Panc1 (cell line): Measurements from ENCODE around the gene PFN4. TPM values are rescaled to one million over a fixed set of nuclear protein-coding genes. Genes with fewer than 3 reads are reported as not detected.

Experiments
- ATAC-seq: fragments of 200-7000 bp; cut with Tn5 transposase; 2 replicates; pipeline ENCODE4 v1.9.1; 2020; ENCODE audit warnings: mild to moderate bottlenecking, moderate library complexity
- Bru-seq: library from RNA; stranded (reverse); fragments of 400-500 nt; gene quantifications from one replicate; lab custom pipeline; 2021; lab: Mats Ljungman, UMichigan
- BruChase-seq, 2 experiments: library from RNA; stranded (reverse); fragments of 400-500 nt; gene quantifications; one replicate each; lab custom pipeline; 2021; lab: Mats Ljungman, UMichigan
- BruUV-seq: library from RNA; stranded (reverse); fragments of 400-500 nt; replicated peaks from 2 replicates; lab custom pipeline; 2021; lab: Mats Ljungman, UMichigan
- CTCF ChIA-PET: fragments of 300-600 bp; sonication (Branson Sonifier 250); formaldehyde crosslinking; loops from one replicate; lab custom pipeline; 2022; ENCODE audit warnings: antibody characterized with exemption; lab: Charles Lee
- POLR2A ChIA-PET: fragments of 300-600 bp; sonication (Branson Sonifier 250); formaldehyde crosslinking; loops from one replicate; lab custom pipeline; 2022; ENCODE audit warnings: antibody characterized with exemption; lab: Charles Lee
- DNase-seq: peaks from one replicate; pipeline ENCODE4 v3.0.0-alpha.2; 2010; ENCODE audit warnings: low read depth, low spot score
- H3K27ac ChIP-seq: 2 replicates; pipeline ENCODE4 v1.5.1; 2011; ENCODE audit warnings: mild to moderate bottlenecking, low read length, inconsistent platforms
- H3K27me3 ChIP-seq: fragments of 200-500 bp; sonication (Bioruptor generic); 2 replicates; pipeline ENCODE4 v1.6.0; 2014; ENCODE audit warnings: low read length, inconsistent platforms; ENCODE audit not compliant: control insufficient read depth, insufficient read depth
- H3K36me3 ChIP-seq: fragments of 200-500 bp; sonication (Bioruptor generic); 2 replicates; pipeline ENCODE4 v1.5.1; 2014; ENCODE audit warnings: inconsistent platforms, mild to moderate bottlenecking, low read length, moderate library complexity; ENCODE audit not compliant: control insufficient read depth, insufficient read depth
- H3K4me1 ChIP-seq: 2 replicates; pipeline ENCODE4 v1.5.1; 2011; ENCODE audit warnings: inconsistent platforms, mild to moderate bottlenecking, low read length, moderate library complexity; ENCODE audit not compliant: control insufficient read depth, insufficient read depth
- H3K4me3 ChIP-seq, 2 experiments: 2 replicates each; pipeline ENCODE4 v1.5.1; 2011 to 2012; ENCODE audit warnings: low read depth in 2 of 2, low read length in 2 of 2, mild to moderate bottlenecking in 2 of 2, inconsistent platforms in 1 of 2, moderate library complexity in 1 of 2
- H3K9me3 ChIP-seq: fragments of 200-500 bp; sonication (Bioruptor generic); 2 replicates; pipeline ENCODE4 v1.5.1; 2014; ENCODE audit warnings: low read depth, mild to moderate bottlenecking, inconsistent platforms, low read length, moderate library complexity; ENCODE audit not compliant: control insufficient read depth, insufficient read depth
- CTCF ChIP-seq: fragments of 450-650 bp; IDR thresholded peaks from 2 replicates; pipeline ENCODE4 v1.5.1; 2017; ENCODE audit warnings: mild to moderate bottlenecking
- POLR2AphosphoS5 ChIP-seq: IDR thresholded peaks from 2 replicates; pipeline ENCODE4 v1.6.1; 2012; ENCODE audit warnings: mild to moderate bottlenecking, low read depth, low read length, moderate library complexity
- REST ChIP-seq, 2 experiments: IDR thresholded peaks; 2 replicates each; pipeline ENCODE4 v1.6.1; 2011 to 2012; ENCODE audit warnings: low read depth in 2 of 2, control low read depth in 1 of 2, low read length in 1 of 2, mild to moderate bottlenecking in 1 of 2, moderate library complexity in 1 of 2; ENCODE audit not compliant: insufficient read depth in 1 of 2
- SIN3A ChIP-seq: IDR thresholded peaks from 2 replicates; pipeline ENCODE4 v1.6.1; 2012; ENCODE audit warnings: low read depth, mild to moderate bottlenecking, low read length, moderate library complexity, borderline replicate concordance; ENCODE audit not compliant: insufficient read depth
- TCF7L2 ChIP-seq: IDR thresholded peaks from 2 replicates; pipeline ENCODE4 v1.6.1; 2011; ENCODE audit warnings: mild to moderate bottlenecking, low read depth, low read length, inconsistent platforms
- in situ Hi-C: cut with HindIII; loops from 2 replicates; pipeline ENCODE4 v1.10.0; 2016; ENCODE audit warnings: low sequenced_read_pairs, low pct_unique_long_range_greater_than_20kb
- intact Hi-C: fragments of 100-400 bp; cut with micrococcal nuclease; formaldehyde crosslinking; loops from one replicate; pipeline ENCODE4 v1.10.0; 2022; ENCODE audit not compliant: unreplicated experiment
- long read RNA-seq: library from polyadenylated mRNA; unstranded; transcript quantifications from one replicate; pipeline ENCODE4 v2.0.0, GENCODE V29; 2021; ENCODE audit not compliant: unreplicated experiment
- polyA plus RNA-seq: library from polyadenylated mRNA; unstranded; fragments of >200 nt; gene quantifications from one replicate; pipeline ENCODE4 v1.2.1, GENCODE V29; 2012; ENCODE audit warnings: missing spikeins; ENCODE audit not compliant: insufficient read length
- total RNA-seq: library from RNA; stranded (reverse); gene quantifications from one replicate; pipeline ENCODE4 v1.2.1, GENCODE V29; 2021; ENCODE audit not compliant: unreplicated experiment

The PFN4 gene
- 1.3 TPM for total RNA-seq
- polyA plus RNA-seq: 0.86 TPM
- percentile 50 among the genes with signal in this experiment for Bru-seq, nascent RNA
- BruChase-seq, experiment 1, labeled RNA remaining after a 2-hour chase: percentile 38 among the genes with signal in this experiment
- BruChase-seq, experiment 2, labeled RNA remaining after a 6-hour chase: percentile 37 among the genes with signal in this experiment
- long read RNA-seq, partial matches to known transcripts: 0 of 8 reads
- long read RNA-seq, other reads (novel, unspliced or antisense): 5 of 8 reads

GRCh38 chr2:24123195-24123921, at the start of gene PFN4, which contains the start of gene FAM228B:
PFN4 (minus strand) TSS chr2:24123334; CDS start chr2:24122535, 799 bp downstream.
FAM228B (plus strand) TSS chr2:24123469; CDS start chr2:24124362, 893 bp downstream.
- H3K27me3 ChIP-seq: no peaks in the 10 kb centered on the region
- no peaks in the 10 kb centered on the region for H3K36me3 ChIP-seq
- intact Hi-C loops: no loop called here
- H3K27ac ChIP-seq: peak within 1 kb of the TSS; percentile 97
- BruUV-seq: no TSS peak
- TF ChIP-seq POLR2AphosphoS5 (peak; percentile 81), TCF7L2 (no peak; the same call in 1 of the 2 replicates), SIN3A (peak; percentile 59; the same call in 1 of the 2 replicates), REST (IDR thresholded peaks at IDR 0.05; ENCODE audit: insufficient read depth in 1 of 2, low read depth in 2 of 2, low read length in 1 of 2) (peak in 1 of 2 experiments; percentile 11; a peak in 1 of 4 replicates)
- POLR2A ChIA-PET: interaction anchor here (0.6 to 0.7 kb wide), 2 partner anchors 58 to 674 kb away, joined by 3 to 4 read pairs; no protein-coding TSS in a partner anchor
- CTCF ChIA-PET: no interaction called here
- in situ Hi-C loops: no loop called here
- H3K9me3 ChIP-seq: no peaks in the 10 kb centered on the region
- peaks cover 12% of the 10 kb centered on the region for H3K4me1 ChIP-seq
- DNase-seq (no peak), ATAC-seq (peak; percentile 99)
- H3K4me3 ChIP-seq: peak within 1 kb of the TSS; percentile 82 to 95

- ChIA-PET CTCF (no interaction called here), POLR2A (no interaction called here)
- DNase-seq (no peak), ATAC-seq (no peak)
- intact Hi-C loops (loop anchor here (10.0 kb wide), 1 partner anchor 84 kb away; the partner anchor contains the start of gene TP53I3), in situ Hi-C loops (no loop called here)
- no peaks in the 10 kb centered on the region for H3K36me3 ChIP-seq
- no peak overlapping the region for H3K27ac ChIP-seq
- TF ChIP-seq TCF7L2 (no peak), SIN3A (no peak), CTCF (no peak)
- H3K4me1 ChIP-seq: no peaks in the 10 kb centered on the region
- no peaks in the 10 kb centered on the region for H3K9me3 ChIP-seq
- no TSS peak for BruUV-seq
- H3K27me3 ChIP-seq: no peaks in the 10 kb centered on the region
- H3K4me3 ChIP-seq: no peak overlapping the region
Measured at GRCh38 chr2:24169023-24169422, 45.9 kb upstream of the PFN4 start.
